Activated T-cell treated with anti-CD3 and anti-CD28 coated beads for 1 hour (primary cell): Measurements from ENCODE around the gene SLCO3A1.

Source experiments
- DNase-seq: peaks from one replicate; pipeline ENCODE4 v3.0.0-alpha.2; 2020; ENCODE audit warnings: low read depth

SLCO3A1 gene

GRCh38 chr15:92128788-92129187 is 275.3 kb downstream of the SLCO3A1 start:
- DNase-seq = no peak

- DNase-seq = no peak
Observed at GRCh38 chr15:92130244-92130643, 276.7 kb downstream of the SLCO3A1 start.

GRCh38 chr15:92130906-92131305 is 277.4 kb downstream of the SLCO3A1 start:
- no peak for DNase-seq

- DNase-seq = no peak
Observed at GRCh38 chr15:92132982-92133755, 279.7 kb downstream of the SLCO3A1 start.

GRCh38 chr15:92140796-92141195 is 287.3 kb downstream of the SLCO3A1 start:
- DNase-seq = no peak

GRCh38 chr15:92141607-92142006 is 288.1 kb downstream of the SLCO3A1 start:
- no peak for DNase-seq

GRCh38 chr15:92142242-92143232 is 289.0 kb downstream of the SLCO3A1 start:
- DNase-seq = no peak

GRCh38 chr15:92143765-92144164 is 290.3 kb downstream of the SLCO3A1 start:
- DNase-seq = no peak

- no peak for DNase-seq
Observed at GRCh38 chr15:92146511-92147150, 293.1 kb downstream of the SLCO3A1 start.

- DNase-seq = no peak
Observed at GRCh38 chr15:92149029-92149428, 295.5 kb downstream of the SLCO3A1 start.

GRCh38 chr15:92149465-92149864 is 296.0 kb downstream of the SLCO3A1 start:
- no peak for DNase-seq

GRCh38 chr15:92151168-92151567 is 297.7 kb downstream of the SLCO3A1 start:
- DNase-seq = no peak

- no peak for DNase-seq
Observed at GRCh38 chr15:92151741-92152140, 298.2 kb downstream of the SLCO3A1 start.

- no peak for DNase-seq
Observed at GRCh38 chr15:92152983-92153382, 299.5 kb downstream of the SLCO3A1 start.

- no peak for DNase-seq
Observed at GRCh38 chr15:92153620-92154019, 300.1 kb downstream of the SLCO3A1 start.

GRCh38 chr15:92155934-92156333 is 302.4 kb downstream of the SLCO3A1 start:
- DNase-seq = no peak

GRCh38 chr15:92157666-92158298 is 304.3 kb downstream of the SLCO3A1 start:
- no peak for DNase-seq

- DNase-seq = no peak
Observed at GRCh38 chr15:92158426-92158825, 304.9 kb downstream of the SLCO3A1 start.

GRCh38 chr15:92159481-92159880 is 306.0 kb downstream of the SLCO3A1 start:
- DNase-seq = no peak

- DNase-seq = no peak
Observed at GRCh38 chr15:92159906-92160841, 306.7 kb downstream of the SLCO3A1 start.
